HUES64 (cell line): ENCODE data around the gene TACSTD2.
"Not testable (repeated sequence)": the region's sequence is repeated elsewhere in the genome, so short reads cannot be mapped to it uniquely, and the experiment has no call there.

ENCODE experiments used
- H3K27ac ChIP-seq: 2 replicates; pipeline ENCODE4 v1.7.0; 2013; ENCODE audit warnings: low read depth, low read length, inconsistent platforms
- H3K27me3 ChIP-seq: 2 replicates; pipeline ENCODE4 v1.6.1; 2013; ENCODE audit warnings: mild to moderate bottlenecking, low read length; ENCODE audit not compliant: insufficient read depth
- H3K36me3 ChIP-seq: 2 replicates; pipeline ENCODE4 v1.6.1; 2013; ENCODE audit warnings: mild to moderate bottlenecking, low read length; ENCODE audit not compliant: insufficient read depth
- H3K4me1 ChIP-seq: 2 replicates; pipeline ENCODE4 v1.6.1; 2013; ENCODE audit warnings: mild to moderate bottlenecking, low read length, moderate library complexity; ENCODE audit not compliant: insufficient read depth
- H3K4me3 ChIP-seq: 2 replicates; pipeline ENCODE4 v1.5.1; 2013; ENCODE audit warnings: mild to moderate bottlenecking, low read length, moderate library complexity
- H3K9ac ChIP-seq: 2 replicates; pipeline ENCODE4 v1.6.1; 2013; ENCODE audit warnings: mild to moderate bottlenecking, low read depth, low read length
- H3K9me3 ChIP-seq: 2 replicates; pipeline ENCODE4 v1.6.1; 2013; ENCODE audit warnings: low read depth, low read length; ENCODE audit not compliant: insufficient read depth
- WGBS: fragments of 150-250, 120-280 bp; methylation state at CpG from one replicate; pipeline ENCODE4 v1.1.7; 2013; ENCODE audit warnings: missing lambda C conversion rate; 5-methylcytosine and 5-hydroxymethylcytosine counted together

The TACSTD2 gene

DNA sequence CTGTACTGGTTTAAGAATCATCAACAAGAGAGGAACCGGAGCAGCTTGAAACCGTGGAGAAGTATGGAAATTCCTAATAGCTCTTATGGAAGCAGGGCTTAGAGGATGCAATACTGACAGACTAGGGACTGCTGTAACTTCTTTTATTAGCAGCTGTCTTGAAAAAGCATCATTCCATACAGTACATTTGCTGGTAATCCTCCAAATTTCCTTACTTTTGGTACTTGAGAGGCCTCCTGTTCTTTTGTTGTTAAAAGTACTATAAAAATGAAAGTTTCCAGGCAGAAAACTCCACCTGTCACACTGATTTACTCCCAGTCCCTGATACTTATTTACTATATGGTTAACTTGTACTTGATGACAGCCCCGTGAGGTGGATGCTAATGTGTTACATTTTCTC, 38.2 kb downstream of the TACSTD2 start:
- WGBS: 92% methylated on average over 3 of the region's 3 CpGs
- H3K36me3 ChIP-seq: no peaks in the 10 kb centered on the region
- no peaks in the 10 kb centered on the region for H3K4me1 ChIP-seq
- H3K27ac ChIP-seq: no peak overlapping the region
- no peak overlapping the region for H3K9ac ChIP-seq
- no peaks in the 10 kb centered on the region for H3K9me3 ChIP-seq
- no peaks in the 10 kb centered on the region for H3K27me3 ChIP-seq
- no peak overlapping the region for H3K4me3 ChIP-seq

GRCh38 chr1:58531842-58532241, 45.2 kb downstream of the TACSTD2 start:
- H3K9me3 ChIP-seq, H3K4me3 ChIP-seq, H3K36me3 ChIP-seq, H3K4me1 ChIP-seq, H3K27ac ChIP-seq, H3K27me3 ChIP-seq, H3K9ac ChIP-seq: not testable (repeated sequence)
- no CpG with 5 or more reads among the region's 1 CpG for WGBS

DNA sequence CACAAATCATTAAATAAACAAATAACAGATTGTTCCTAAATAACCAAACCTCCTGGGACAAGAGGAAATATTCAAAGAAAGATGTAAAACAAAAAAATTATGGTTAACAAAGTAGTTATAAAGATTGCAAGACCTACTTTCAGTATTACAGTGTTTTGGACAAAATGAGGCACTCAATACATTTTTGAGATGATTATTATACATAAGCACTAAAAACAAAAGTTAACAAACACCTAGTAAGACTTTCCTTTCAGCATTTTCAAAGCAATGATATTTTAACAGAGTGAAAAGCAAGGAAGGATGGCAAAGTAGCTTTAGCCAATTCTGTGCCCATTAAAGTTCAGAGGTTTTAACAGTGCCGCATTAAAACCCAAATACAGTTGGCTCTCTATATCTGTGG, 47.8 kb downstream of the TACSTD2 start:
- H3K4me1 ChIP-seq: no peaks in the 10 kb centered on the region
- H3K9ac ChIP-seq: no peak overlapping the region
- no peak overlapping the region for H3K27ac ChIP-seq
- no peaks in the 10 kb centered on the region for H3K36me3 ChIP-seq
- H3K4me3 ChIP-seq: no peak overlapping the region
- no peaks in the 10 kb centered on the region for H3K9me3 ChIP-seq
- no peaks in the 10 kb centered on the region for H3K27me3 ChIP-seq
- 85% methylated on average over 1 of the region's 1 CpG for WGBS

GRCh38 chr1:58528518-58528917, 48.5 kb downstream of the TACSTD2 start:
- no peak overlapping the region for H3K9ac ChIP-seq
- no peaks in the 10 kb centered on the region for H3K36me3 ChIP-seq
- WGBS: 82% methylated on average over 2 of the region's 3 CpGs
- H3K9me3 ChIP-seq: no peaks in the 10 kb centered on the region
- no peaks in the 10 kb centered on the region for H3K4me1 ChIP-seq
- no peak overlapping the region for H3K4me3 ChIP-seq
- no peak overlapping the region for H3K27ac ChIP-seq
- H3K27me3 ChIP-seq: no peaks in the 10 kb centered on the region
